ENCODE measurements around the gene RPL11.
"Not testable (repeated sequence)": the region's sequence is repeated elsewhere in the genome, so short reads cannot be mapped to it uniquely, and the experiment has no call there.

Gene RPL11

DNA sequence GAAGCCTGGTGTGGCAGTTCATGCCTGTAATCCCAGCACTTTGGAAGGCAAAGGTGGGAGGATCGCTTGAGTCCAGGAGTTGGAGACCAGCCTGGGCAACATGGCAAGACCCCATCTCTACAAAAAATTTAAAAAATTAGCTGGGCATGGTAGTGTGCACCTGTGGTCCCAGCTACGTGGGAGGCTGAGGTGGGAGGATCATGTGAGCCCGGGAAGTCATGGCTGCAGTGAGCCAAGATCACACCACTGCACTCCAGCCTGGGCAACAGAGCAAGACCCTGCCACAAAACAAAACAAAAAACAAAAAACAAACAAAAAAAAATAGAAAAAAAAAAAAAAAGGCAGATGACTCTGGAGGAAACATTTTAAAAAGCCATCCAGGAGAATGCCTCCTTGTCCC lies 3.9 kb upstream of the RPL11 start:
- DNase-seq = not testable (repeated sequence)

DNA sequence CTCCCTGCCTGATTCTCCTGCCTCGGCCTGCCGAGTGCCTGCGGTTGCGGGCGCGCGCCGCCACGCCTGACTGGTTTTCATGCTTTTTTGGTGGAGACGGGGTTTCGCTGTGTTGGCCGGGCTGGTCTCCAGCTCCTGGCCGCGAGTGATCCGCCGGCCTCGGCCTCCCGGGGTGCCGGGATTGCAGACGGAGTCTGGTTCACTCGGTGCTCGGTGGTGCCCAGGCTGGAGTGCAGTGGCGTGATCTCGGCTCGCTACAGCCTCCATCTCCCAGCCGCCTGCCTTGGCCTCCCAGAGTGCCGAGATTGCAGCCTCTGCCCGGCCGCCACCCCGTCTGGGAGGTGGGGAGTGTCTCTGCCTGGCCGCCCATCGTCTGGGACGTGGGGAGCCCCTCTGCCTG lies 3.3 kb upstream of the RPL11 start:
- DNase-seq = not testable (repeated sequence)

DNA sequence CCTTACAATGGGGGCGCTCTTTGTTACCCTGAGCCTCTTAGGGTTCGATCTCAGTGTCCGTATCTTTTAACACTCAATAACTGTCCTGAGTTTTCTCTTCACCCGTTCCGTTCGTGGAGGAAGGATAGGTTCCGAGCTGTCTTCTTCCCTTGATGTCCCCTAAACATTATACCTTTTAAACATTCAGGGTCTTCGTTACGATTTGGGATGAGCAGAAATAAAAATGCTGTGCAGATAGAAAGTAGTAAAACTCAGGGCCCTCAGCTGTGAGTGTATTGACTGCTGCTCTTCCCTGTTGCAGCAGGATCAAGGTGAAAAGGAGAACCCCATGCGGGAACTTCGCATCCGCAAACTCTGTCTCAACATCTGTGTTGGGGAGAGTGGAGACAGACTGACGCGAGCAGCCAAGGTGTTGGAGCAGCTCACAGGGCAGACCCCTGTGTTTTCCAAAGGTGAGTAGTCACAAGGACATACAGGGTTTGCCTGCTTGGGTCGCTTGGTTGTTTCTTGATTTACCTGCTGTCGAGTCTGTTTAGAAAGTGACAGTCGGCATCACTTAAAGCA lies 784 bp downstream of the RPL11 start:
- DNase-seq = no peak

DNA sequence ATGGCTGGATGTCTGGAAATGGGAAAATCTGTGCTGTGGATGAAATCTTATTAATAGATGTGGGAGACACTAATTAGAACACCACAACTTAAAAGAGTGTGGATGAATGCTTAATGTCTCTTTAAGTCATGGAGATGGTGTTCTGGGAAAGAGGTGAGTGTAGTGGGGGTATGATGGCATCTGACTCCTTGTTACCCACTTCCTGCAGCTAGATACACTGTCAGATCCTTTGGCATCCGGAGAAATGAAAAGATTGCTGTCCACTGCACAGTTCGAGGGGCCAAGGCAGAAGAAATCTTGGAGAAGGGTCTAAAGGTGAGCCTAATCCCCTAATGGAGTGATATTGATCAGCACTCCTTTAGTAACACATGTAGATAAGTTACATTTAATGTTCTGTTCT lies 2.0 kb downstream of the RPL11 start:
- DNase-seq = no peak

DNA sequence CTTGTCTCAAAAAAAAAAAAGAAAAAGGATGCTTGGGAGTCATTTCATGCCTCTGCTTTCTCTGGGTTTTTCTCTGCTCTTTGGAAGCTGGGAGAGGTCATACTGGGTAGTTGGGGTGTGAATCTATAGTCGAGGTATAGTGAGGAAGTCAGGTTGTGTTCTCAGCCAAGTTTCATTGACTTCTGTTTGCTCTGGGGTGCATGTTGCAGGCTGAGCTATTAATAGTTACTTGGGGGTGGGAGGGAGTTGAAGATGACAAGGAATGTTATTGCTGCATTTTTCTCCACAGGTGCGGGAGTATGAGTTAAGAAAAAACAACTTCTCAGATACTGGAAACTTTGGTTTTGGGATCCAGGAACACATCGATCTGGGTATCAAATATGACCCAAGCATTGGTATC lies 2.8 kb downstream of the RPL11 start:
- DNase-seq = no peak

DNA sequence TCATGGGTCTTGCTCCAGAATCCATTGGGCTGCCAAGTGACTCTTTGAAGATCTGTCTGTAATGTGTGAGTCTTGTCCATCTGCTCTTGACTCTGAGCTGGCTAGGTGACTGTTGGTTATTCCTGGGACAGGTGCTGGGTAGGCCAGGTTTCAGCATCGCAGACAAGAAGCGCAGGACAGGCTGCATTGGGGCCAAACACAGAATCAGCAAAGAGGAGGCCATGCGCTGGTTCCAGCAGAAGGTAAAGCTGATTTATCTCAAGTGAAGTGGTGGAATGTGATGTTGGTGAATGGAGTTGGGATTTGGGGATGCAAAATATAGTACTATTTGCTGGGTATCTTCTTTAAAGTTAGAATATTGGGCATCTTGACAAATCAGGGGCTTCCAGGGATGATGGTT lies 4.1 kb downstream of the RPL11 start:
- DNase-seq = no peak

DNA sequence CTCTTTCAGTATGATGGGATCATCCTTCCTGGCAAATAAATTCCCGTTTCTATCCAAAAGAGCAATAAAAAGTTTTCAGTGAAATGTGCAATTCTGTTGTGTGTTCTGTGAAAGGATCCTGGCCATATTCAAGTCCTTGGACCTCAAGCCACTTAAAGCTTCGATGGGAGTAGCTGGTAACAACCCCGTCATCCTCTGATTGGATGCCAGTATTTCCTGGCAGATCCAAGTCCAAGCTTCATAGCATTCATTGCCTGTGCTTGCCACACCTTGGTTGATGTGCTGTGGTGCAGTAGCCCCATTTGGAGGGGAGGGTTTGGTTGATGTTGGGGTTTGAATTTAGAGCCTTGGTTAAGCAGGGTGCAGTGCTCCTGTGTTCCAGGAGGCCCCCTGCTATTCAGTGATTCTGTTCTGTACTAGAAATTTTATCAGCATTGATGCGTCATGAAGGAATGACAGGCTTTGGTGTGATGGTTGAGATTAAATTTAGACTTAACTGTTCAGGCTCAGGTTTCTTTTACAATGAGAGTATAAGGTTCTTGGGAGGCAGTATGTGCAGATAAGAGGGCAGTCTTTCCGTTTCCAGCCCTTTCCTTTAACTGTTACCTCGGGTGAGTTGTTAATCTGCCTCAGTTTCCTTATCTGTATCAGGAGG lies 4.9 kb downstream of the RPL11 start:
- DNase-seq = no peak

DNA sequence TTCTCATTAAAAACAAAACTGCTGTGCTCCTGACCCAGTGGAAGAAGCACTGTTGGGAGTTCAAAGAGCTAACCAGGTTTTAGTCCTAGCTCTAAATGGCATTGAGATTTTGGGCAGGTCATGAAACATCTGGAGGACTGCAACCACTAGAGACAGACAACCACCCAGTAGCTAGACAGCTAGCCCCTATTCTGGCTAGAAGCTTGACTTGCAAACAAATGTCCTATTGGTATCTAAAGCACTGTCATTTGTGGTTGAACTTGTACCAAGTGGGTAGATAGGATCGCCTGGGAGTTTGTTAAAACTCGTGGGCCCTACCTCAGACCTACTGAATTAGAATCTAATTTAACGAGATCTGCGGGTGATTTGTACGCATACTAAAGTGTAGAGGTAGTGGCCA lies 6.9 kb downstream of the RPL11 start:
- no peak for DNase-seq

DNA sequence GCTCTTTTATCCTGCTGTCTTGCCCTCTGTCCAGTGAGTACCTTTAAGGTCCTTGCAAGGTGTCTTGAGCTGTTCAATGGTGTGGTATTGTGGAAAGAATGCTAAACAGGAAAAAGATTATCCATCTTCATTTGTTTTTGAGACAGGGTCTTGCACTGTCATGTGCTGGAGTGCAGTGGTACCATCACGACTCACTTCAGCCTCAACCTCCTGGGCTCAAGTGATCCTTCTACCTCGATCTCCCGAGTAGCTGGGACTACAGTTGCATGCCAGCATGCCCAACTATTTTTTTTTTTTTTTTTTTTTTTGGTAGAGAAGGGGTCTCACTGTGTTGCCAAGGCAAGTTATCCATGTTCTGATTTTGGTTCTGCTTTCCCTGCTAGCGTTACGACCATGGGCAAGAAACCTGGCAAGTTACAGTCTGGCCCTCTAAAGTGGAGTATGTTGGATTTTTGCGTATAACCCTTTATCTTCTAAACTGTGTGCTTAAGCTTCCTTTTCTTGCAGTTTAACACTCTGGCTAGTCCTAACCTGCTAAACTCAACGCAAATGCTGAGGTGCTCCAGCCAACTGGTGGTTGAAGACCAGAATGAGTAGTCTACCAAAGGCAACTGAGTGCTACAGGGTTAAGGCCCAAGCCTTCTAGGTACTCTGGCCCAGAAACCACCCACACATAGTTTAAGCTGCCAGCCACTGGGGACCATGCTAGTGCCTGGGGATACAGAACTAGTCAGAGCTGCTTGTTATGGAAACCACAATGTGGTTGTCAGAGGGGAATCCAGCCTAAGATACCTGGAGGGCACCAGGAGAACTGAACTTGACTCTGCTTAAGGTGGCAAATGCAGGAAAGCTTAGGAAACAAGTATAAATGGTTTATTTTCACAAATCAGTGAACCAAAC lies 7.9 kb downstream of the RPL11 start:
- DNase-seq = no peak

DNA sequence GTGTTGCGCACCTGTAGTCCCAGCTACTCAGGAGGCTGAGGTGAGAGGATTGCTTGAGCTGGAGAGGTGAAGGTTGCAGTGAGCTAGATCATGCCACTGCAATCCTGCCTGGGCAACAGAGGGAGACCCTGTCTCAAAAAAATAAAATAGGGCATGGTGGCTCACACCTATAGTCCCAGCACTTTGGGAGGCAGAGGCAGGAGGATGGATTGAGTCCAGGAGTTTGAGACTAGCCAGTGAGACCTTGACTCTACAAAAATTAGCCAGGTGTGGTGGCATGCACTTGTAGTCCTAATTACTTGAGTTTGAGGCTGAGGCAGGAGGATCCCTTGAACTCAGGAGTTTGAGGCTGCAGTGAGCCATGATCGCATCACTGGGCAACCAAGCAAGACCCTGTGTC lies 9.7 kb downstream of the RPL11 start:
- DNase-seq = no peak

DNA sequence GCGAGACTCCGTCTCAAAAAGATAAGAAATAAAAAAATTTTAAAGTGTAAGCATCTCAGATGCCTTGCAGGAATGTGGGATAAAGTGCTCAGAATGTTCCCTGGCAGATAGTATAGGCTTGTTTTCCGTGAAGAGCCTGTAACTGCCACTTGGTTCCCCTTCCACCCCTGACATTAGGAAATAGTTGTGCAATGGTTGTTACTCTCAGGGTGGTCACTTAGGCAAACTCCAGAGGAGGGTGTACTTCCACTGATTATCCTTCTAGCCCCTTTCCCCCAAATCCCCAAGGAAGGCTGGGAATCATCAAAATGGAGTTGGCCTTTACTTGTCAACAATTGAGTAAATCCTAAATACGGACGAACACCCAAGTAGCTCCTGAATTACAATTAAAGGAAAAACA lies 10.4 kb downstream of the RPL11 start:
- peak; percentile 19 for DNase-seq

DNA sequence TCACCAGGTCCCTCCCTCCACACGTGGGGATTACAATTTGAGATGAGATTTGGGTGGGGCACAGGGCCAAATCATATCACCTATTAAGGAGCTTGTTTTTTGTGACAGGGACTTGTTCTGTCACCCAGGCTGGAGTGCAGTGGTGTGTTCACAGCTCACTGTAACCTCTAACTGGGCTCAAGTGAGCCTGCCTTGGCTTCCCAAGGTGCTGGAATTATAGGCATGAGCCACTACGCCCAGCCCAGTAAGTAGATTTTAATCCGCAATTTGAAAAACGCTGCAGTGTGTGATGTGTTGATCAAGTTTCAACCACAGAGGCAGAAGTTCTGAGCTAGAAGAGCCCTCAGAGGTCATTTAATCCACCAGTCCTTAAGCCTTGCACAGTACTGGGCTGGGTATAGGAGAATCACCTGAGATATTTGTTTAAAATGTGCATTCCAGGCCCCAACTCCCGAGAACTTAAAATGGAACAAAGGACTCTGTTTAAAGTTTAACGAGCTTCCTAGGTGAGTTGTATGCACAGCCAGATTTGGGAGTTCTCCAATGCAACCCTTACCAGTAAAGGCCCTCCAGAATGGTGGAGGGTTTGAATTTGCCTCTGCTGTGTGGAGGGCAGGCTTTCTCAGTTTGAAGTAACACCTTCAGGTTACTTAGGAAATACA lies 13.4 kb downstream of the RPL11 start:
- no peak for DNase-seq

DNA sequence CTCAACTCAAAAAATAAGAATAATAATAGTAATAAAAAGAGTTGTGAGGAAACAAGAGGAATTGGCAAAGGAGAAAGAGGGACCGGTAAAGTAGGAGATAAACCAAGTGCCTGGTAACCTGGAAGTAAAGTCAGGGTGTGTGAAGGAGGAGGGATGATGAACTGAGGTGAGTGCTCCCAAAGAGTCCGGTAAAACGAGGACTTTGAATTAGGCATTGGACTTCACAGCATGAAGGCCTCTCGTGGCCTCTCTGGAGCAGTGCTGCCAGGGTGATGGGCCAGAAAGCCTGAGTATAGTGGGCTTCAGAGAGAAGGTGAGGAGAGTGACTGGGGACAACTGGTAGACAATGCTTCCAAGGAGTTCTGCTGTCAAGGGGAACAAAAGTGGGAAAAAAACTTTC lies 17.6 kb downstream of the RPL11 start:
- no peak for DNase-seq

DNA sequence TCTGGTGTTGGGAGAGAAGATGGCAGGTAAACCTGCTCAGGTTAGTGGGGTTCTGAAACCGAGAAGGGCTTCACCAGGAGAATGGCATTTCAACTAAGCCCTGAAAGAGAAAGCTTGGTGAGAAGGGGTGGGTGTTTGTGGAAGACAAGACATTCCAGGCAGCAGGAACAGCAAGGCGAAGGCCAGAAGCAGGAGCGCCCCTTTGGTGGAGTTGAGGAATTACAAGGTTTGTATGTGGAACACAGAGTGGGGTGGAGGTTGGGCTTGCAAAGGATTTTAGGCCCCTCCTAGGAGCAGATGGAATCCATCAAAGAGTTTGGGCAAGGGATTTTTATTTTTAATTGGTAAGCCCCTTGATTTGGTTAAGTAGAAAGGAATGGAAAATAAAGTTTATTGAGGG lies 26.9 kb downstream of the RPL11 start:
- DNase-seq = no peak

DNA sequence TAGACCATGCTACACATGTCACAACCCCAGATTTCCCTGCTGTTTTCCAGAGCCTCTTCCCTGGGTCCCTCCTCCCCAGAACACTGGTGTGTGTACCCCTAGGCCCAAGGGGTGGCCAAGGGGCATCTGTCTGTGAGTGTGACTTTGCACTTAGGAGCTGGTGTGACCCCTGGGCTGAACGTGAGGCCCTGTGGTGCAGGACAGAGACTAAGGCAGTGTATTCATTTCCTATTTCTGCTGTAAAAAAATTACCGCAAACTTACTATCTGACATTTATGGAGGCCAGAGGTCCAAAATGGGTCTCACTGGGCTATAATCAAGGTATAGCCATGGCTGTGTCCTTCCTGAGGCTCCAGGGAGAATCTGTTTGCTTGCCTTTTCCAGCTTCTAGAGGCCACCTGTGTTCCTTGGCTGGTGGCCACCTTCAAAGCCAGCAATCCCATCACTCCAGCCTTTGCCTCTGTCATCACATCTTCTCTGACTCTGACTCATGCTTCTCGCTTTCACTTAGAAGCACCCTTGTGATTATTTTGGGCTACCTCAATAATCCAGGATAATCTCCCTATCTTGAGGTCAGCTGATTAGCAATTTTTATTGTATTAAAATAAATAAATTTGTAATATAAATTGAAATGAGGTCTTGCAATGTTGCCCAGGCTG lies 27.7 kb downstream of the RPL11 start:
- no peak for DNase-seq

DNA sequence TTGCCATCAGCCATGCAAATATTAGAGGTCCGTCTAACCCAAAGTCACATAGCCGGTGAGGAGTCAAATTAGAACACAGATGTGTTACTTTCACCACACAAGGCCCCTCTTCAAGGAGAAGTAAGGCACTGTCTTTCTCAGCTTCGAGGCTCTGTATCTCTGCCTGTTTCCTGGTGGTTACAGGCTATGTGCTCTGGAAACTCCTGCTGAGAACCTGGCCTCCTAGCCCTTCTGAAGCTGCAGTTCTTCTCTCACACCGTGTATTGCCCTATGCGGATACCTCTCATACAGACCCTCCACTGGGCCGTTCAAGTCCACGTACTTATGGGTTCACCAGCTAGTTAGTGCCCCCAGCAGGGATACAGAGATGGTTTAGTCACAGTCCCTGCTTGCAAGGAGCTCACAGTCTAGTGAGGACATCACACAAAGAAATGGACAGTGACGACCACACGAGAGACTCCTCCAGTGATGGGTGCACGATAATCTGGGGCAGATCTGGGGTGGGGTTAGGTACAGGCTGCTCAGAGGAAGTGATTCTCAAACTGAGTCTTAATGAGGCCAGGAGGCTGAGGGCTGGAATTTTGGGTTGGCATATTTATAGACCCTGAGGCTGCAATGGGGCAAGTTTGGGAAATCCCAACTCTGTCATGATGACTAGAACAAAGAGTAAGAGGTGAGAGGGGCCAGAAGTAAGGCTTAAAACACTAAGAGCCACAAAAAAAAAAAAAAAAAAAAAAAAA lies 28.8 kb downstream of the RPL11 start:
- DNase-seq = peak; percentile 4

DNA sequence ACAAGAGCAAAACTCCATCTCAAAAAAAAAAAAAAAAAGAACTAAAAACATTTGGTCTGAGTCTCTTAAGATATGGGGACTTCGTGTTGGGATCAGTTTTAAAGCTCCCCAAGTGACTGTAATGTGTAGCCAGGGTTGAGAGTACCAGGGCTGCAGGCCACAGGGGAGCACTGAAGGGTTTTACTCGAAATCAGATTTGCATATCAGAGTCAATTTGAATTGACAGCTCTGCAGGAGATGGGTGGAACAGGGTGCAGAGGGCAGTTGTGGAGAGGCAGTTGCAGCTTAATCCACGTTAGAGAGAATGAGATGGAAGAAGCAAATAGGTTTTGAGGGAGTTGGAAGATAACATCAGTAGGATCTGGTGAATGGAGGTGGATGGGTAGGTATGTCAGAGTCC lies 31.0 kb downstream of the RPL11 start:
- no peak for DNase-seq

DNA sequence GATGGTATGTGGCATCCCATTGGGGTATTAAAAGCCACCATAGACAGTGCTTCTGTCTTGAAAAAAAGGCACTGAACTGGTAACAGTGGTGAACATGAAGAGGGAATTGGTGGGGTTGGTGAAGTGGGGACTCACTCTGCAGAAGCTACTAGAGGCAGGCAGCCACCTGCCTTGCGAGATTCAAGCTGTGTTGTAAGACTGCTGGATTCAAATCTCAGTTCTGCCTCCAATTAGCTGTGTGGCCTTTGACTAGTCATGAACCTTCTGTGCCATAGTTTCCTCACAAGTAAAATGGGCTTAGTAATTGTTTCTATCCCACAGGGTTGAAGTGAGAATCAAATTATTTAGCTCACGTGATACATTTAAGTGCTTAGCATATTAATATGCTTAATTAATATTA lies 35.1 kb downstream of the RPL11 start:
- peak; percentile 2 for DNase-seq

DNA sequence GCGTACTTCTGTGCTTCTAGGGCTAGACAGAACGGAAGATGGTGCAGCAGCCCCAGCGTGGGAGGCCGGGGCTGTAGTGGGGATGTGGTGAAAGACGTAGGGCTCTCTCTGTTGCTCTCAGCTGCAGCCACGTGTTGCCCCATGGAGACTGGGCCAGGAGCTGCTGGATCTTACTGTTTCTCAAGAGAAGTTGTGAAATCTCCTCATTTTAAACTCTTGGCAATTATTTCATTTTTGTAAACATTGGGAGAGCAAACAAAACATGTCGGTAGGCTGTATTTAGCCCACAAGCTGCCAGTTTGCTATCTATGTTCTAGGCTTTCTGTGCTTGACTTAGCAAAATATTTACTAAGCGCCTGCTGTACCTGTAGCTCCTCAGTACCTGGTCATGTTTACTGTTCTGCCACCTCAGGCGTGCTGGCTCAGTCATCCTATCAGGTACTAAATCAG lies 35.8 kb downstream of the RPL11 start:
- peak; percentile 91 for DNase-seq

DNA sequence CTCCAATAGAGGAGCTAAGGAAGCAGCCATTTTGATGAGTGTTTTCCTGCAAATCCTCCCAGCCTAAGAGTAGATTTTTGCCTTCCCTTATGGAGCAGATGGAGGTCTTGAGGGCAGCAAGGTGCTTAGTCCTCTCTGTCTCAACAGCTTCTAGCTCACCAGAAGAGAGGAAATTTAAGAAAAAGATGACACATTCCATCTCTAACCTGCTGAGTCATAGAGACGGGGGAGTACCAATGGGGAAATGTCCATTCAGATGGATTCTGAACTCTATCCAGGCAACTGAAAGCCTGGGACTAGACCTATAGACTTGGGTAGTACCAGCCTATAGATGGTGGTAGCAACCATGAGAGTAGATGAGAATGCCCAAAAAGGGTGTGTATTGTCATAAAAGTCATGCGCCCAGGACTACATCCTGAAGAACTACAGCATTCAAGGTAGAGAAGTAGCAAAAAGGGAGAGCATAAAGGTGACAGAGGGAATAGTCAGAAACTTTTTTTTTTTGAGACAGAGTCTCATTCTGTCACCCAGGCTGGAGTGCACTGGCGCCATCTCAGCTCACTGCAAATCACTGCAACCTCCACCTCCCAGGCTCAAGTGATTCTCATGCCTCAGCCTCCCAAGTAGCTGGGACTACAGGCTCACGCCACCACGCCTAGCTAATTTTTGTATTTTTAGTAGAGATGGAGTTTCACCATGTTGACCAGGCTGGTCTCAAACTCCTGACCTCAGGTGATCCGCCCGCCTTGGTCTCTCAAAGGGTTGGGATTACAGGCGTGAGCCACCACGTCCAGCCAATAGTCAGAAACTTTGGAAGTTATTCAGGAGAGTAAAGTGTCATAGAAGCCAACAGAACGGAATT lies 41.0 kb downstream of the RPL11 start:
- DNase-seq = no peak

DNA sequence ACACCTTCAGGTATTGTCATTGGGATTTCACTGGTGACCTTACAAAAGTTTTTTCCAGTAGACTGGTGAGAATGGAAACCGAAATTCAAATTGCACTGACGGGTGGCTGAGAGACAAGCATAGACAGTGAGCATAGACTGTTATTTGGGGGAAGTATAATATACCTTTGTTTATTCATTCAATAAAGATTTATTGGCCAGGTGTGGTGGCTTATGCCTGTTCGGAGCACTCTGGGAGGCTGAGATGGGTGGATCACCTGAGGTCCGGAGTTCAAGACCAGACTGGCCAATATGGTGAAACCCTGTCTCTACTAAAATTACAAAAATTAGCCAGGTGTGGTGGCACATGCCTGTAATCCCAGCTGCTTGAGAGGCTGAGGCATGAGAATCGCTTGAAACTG lies 41.7 kb downstream of the RPL11 start:
- not testable (repeated sequence) for DNase-seq

All from MV-4-11 (cell line).